DOHH2 (cell line): Measurements from ENCODE around the gene GCN1.

Experiments used
- H3F3A ChIP-seq: fragments of 200-600 bp; sonication (generic), shearing (Covaris generic); 2 replicates; pipeline ENCODE4 v1.6.0; 2016; ENCODE audit warnings: antibody characterized with exemption, mild to moderate bottlenecking; ENCODE audit not compliant: control insufficient read depth, insufficient read depth
- H3K27ac ChIP-seq: fragments of 200-600 bp; sonication (generic); 2 replicates; pipeline ENCODE4 v1.5.1; 2014; ENCODE audit warnings: low read depth, mild to moderate bottlenecking, low read length, moderate library complexity
- H3K27me3 ChIP-seq: fragments of 200-600 bp; sonication (generic); 2 replicates; pipeline ENCODE4 v1.6.1; 2014; ENCODE audit warnings: mild to moderate bottlenecking, low read length, mixed read lengths; ENCODE audit not compliant: control insufficient read depth
- H3K36me3 ChIP-seq: fragments of 200-600 bp; sonication (generic); 2 replicates; pipeline ENCODE4 v1.6.1; 2014; ENCODE audit warnings: mild to moderate bottlenecking, low read length, moderate library complexity, mixed read lengths; ENCODE audit not compliant: control insufficient read depth
- H3K4me1 ChIP-seq: fragments of 200-600 bp; sonication (generic); 2 replicates; pipeline ENCODE4 v1.6.1; 2014; ENCODE audit warnings: mild to moderate bottlenecking, low read length, mixed read lengths; ENCODE audit not compliant: control insufficient read depth
- H3K4me2 ChIP-seq: fragments of 200-600 bp; sonication (generic); 2 replicates; pipeline ENCODE4 v1.6.0; 2014; ENCODE audit warnings: mild to moderate bottlenecking, low read length, moderate library complexity
- H3K4me3 ChIP-seq: fragments of 200-600 bp; sonication (generic); 2 replicates; pipeline ENCODE4 v1.5.1; 2014; ENCODE audit warnings: mild to moderate bottlenecking, low read length, mixed read lengths
- H3K79me2 ChIP-seq: fragments of 200-600 bp; sonication (generic); 2 replicates; pipeline ENCODE4 v1.6.1; 2014; ENCODE audit warnings: mild to moderate bottlenecking, low read length, mixed read lengths; ENCODE audit not compliant: control insufficient read depth
- H3K9me2 ChIP-seq: fragments of 200-600 bp; sonication (generic); replicated peaks from 2 replicates; pipeline ENCODE4 v1.6.1; 2014; ENCODE audit warnings: mild to moderate bottlenecking, low read length, mixed read lengths; ENCODE audit not compliant: control insufficient read depth
- H3K9me3 ChIP-seq: fragments of 200-600 bp; sonication (generic); 2 replicates; pipeline ENCODE4 v1.6.1; 2014; ENCODE audit warnings: antibody characterized with exemption, low read length, mixed read lengths; ENCODE audit not compliant: control insufficient read depth, insufficient read depth
- H4K20me1 ChIP-seq: fragments of 200-600 bp; sonication (generic); 2 replicates; pipeline ENCODE4 v1.6.0; 2014; ENCODE audit warnings: low read depth, mild to moderate bottlenecking, antibody characterized with exemption, low read length, moderate library complexity; ENCODE audit not compliant: control insufficient read depth, insufficient read depth
- CTCF ChIP-seq: fragments of 200-600 bp; sonication (generic); IDR thresholded peaks from one replicate; pipeline ENCODE4 v1.5.1; 2014; ENCODE audit warnings: antibody characterized with exemption, mild to moderate bottlenecking, low read depth, low read length; ENCODE audit not compliant: poor library complexity, severe bottlenecking
- EZH2phosphoT487 ChIP-seq: fragments of 200-600 bp; sonication (generic); IDR thresholded peaks from 2 replicates; pipeline ENCODE4 v1.6.1; 2017; ENCODE audit warnings: borderline replicate concordance, mild to moderate bottlenecking, antibody characterized with exemption, low read length, moderate library complexity, mixed read lengths

The GCN1 gene

DNA sequence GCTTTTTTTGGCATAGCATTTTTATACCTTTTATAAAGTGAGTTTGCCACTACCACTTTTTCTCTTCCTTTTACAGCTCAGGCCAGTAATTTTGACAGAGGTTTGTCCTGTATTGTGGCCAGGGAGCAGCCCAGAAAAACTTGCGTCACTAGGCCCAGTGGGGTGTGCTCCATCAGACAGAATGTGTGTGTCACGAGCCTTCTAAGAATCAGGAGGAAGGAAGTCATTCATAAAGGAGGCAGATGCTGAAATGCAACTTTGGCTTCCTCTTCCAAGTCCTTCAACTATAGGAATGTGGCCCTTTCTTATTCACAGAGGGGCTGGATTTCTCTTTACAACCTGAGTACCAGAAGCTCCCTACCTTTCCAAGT, 67.9 kb downstream of the GCN1 start:
- peaks cover 8% of the 10 kb centered on the region; the same call in 1 of the 2 replicates for H3F3A ChIP-seq
- H3K9me3 ChIP-seq, result no peaks in the 10 kb centered on the region
- H3K4me2 ChIP-seq, result no peak overlapping the region
- peaks cover 56% of the 10 kb centered on the region for H3K36me3 ChIP-seq
- H3K4me1 ChIP-seq, result peaks cover 10% of the 10 kb centered on the region
- no peak overlapping the region for H3K4me3 ChIP-seq
- no peaks in the 10 kb centered on the region for H3K79me2 ChIP-seq
- H3K9me2 ChIP-seq, result no peaks in the 10 kb centered on the region
- no peak overlapping the region for H3K27ac ChIP-seq
- H4K20me1 ChIP-seq, result no peaks in the 10 kb centered on the region
- TF ChIP-seq EZH2phosphoT487, result no peak
- TF ChIP-seq CTCF, result no peak
- no peaks in the 10 kb centered on the region for H3K27me3 ChIP-seq

- H3K79me2 ChIP-seq, result no peaks in the 10 kb centered on the region
- peaks cover 16% of the 10 kb centered on the region for H3K4me1 ChIP-seq
- peaks cover 50% of the 10 kb centered on the region for H3K36me3 ChIP-seq
- H3K9me2 ChIP-seq, result no peaks in the 10 kb centered on the region
- H3K27ac ChIP-seq, result no peak overlapping the region
- peaks cover 8% of the 10 kb centered on the region for H3F3A ChIP-seq
- H3K9me3 ChIP-seq, result no peaks in the 10 kb centered on the region
- H3K27me3 ChIP-seq, result no peaks in the 10 kb centered on the region
- H3K4me3 ChIP-seq, result no peak overlapping the region
- H3K4me2 ChIP-seq, result no peak overlapping the region
- TF ChIP-seq EZH2phosphoT487 (no peak), CTCF (no peak)
- H4K20me1 ChIP-seq, result no peaks in the 10 kb centered on the region
Measured at GRCh38 chr12:120125792-120126634, 68.5 kb downstream of the GCN1 start.

DNA sequence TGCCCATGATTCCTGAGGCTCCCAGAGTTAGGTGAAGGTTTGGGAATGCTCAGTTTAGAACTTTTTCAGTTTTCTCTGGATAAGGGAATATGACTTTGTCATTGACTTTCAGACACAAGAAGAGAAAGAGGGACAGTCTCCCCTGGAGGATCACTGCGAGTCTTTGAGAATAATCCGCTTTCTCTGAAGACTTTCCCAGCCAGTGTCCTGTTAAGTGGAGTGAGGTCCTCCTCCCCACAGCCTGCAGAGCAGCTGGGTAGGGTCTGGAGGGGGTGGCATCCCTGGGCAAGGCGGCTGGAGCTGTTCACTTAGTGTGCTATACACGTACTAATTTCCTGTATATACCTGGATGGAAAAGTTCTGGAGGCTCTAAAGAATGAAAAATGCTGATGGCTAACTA, 69.5 kb downstream of the GCN1 start:
- Histone ChIP-seq H3K36me3 (peaks cover 41% of the 10 kb centered on the region), H3K27ac (no peak overlapping the region), H3F3A (peaks cover 11% of the 10 kb centered on the region), H3K9me2 (no peaks in the 10 kb centered on the region), H3K4me1 (peaks cover 22% of the 10 kb centered on the region), H3K79me2 (no peaks in the 10 kb centered on the region), H3K27me3 (no peaks in the 10 kb centered on the region), H3K4me2 (no peak overlapping the region), H3K4me3 (no peak overlapping the region), H3K9me3 (no peaks in the 10 kb centered on the region), H4K20me1 (no peaks in the 10 kb centered on the region)
- TF ChIP-seq CTCF, result no peak
- no peak for TF ChIP-seq EZH2phosphoT487
